Mesodermal cell (in vitro differentiated cells): ENCODE data around the gene DNAH10.

Experiments
- H3K27ac ChIP-seq: 2 replicates; pipeline ENCODE4 v1.7.0; 2013; ENCODE audit warnings: mild to moderate bottlenecking, low read depth, low read length, moderate library complexity; ENCODE audit not compliant: severe bottlenecking
- H3K36me3 ChIP-seq: 2 replicates; pipeline ENCODE4 v1.7.1; 2013; ENCODE audit warnings: mild to moderate bottlenecking, low read length, moderate library complexity; ENCODE audit not compliant: control insufficient read depth, insufficient read depth
- H3K4me1 ChIP-seq: one replicate; pipeline ENCODE4 v1.7.1; 2013; ENCODE audit warnings: mild to moderate bottlenecking, low read length; ENCODE audit not compliant: insufficient read depth, control insufficient read depth, poor library complexity, severe bottlenecking
- H3K4me3 ChIP-seq: 2 replicates; pipeline ENCODE4 v1.7.0; 2013; ENCODE audit warnings: low read length, control low read depth, mild to moderate bottlenecking; ENCODE audit not compliant: insufficient read depth, poor library complexity, severe bottlenecking; ENCODE audit errors: extremely low read depth
- H3K9me3 ChIP-seq: 2 replicates; pipeline ENCODE4 v1.7.1; 2013; ENCODE audit warnings: mild to moderate bottlenecking, low read length, moderate library complexity; ENCODE audit not compliant: control insufficient read depth
- WGBS, 2 experiments: methylation state at CpG; one replicate each; pipeline ENCODE4 v1.1.5; 2013; ENCODE audit warnings: missing lambda C conversion rate in 2 of 2; ENCODE audit not compliant: insufficient coverage in 2 of 2; 5-methylcytosine and 5-hydroxymethylcytosine counted together

DNAH10 gene

DNA sequence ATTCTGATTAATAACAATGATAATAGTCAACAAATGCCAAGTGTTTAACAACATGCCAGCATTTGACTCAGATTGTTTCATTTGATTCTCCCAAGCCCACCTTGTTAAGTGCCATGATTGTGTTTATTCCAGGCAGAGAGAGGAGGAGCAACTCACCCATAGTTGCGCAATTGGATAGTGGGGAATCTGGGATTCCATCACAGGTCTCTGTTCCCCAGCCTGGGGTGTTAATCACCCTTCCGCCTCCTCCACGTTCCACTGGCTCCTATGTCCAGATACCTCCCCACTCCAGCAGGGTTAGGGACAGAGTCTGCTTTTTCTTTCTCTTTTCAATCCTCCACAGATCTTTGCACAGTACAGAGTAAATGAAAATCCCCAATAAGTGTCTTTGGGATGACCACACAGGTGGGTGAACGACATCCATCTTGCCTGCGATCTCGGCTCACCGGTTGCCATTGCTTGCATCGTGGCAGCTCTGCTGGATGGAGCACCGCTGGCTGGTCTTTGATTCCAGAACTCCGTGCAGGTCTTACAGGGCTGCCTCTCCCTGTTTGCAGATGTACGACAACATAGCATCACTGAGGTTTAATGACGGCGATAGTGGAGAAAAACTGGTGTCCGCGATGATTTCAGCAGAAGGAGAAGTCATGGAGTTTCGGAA is 78.8 kb downstream of the DNAH10 start:
- H3K27ac ChIP-seq = no peak overlapping the region
- WGBS, 2 experiments = 92 to 94% methylated on average over 12 to 16 of the region's 16 CpGs

DNA sequence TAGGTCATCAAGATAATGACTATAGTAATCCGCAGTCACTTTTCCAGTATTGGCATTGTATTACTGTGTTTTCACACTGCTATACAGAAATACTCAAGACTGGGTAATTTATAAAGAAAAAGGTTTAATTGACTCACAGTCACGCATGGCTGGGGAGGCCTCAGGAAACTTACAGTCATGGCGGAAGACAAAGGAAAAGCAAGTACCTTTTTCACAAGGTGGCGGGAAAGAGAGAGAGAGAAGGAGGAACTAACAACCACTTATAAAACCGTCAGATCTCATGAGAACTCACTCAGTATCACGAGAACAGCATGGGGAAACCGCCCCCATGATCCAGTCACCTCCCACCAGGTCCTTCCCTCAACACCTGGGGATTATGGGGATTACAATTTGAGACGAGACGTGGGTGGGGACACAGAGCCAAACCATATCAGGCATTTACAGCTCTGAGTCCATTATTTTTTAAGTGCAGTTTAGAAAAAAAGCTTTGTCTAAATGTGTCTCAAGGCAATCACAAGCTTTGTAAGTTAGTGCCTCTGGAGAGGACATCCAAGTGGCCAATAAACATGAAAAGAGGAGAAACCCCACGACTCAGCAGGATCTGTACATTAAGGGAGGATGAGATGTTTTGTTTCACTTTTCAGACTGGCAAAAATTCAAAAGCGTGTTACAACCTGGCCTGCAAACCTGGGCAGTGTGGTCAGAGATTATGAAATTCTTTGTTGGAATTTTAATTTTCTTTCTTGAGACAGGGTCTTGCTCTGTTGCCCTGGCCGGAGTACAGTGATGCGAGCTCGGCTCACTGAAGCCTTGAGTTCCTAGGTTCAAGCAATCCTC is 82.0 kb downstream of the DNAH10 start:
- WGBS, 2 experiments = 92 to 96% methylated on average over 7 of the region's 14 CpGs
- no peak overlapping the region for H3K27ac ChIP-seq
- no peaks in the 10 kb centered on the region for H3K9me3 ChIP-seq
- H3K4me1 ChIP-seq = no peaks in the 10 kb centered on the region
- no peak overlapping the region for H3K4me3 ChIP-seq
- H3K36me3 ChIP-seq = no peaks in the 10 kb centered on the region

More for the DNA sequence above, 78.8 kb downstream of the DNAH10 start:
- H3K4me3 ChIP-seq = no peak overlapping the region
- no peaks in the 10 kb centered on the region for H3K4me1 ChIP-seq
- H3K9me3 ChIP-seq = no peaks in the 10 kb centered on the region
- no peaks in the 10 kb centered on the region for H3K36me3 ChIP-seq

DNA sequence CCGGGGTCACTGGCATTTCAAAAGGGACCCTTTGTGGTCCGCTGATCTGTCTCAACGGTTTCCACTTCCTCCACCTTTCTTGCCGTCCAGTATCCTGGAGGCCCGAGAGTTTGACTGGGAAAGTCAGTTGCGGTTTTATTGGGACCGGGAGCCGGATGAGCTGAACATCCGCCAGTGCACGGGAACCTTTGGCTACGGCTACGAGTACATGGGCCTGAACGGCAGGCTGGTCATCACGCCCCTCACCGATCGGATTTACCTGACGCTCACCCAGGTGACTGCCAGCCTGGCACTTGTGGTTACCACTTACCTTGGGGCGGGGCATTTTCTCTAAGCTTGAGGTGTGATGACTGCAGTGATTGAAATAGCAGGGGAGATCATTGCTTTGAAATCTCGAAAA is 83.8 kb downstream of the DNAH10 start:
- Histone ChIP-seq H3K4me3 (no peak overlapping the region), H3K9me3 (no peaks in the 10 kb centered on the region), H3K36me3 (no peaks in the 10 kb centered on the region), H3K27ac (no peak overlapping the region), H3K4me1 (no peaks in the 10 kb centered on the region)
- WGBS, 2 experiments = 92% methylated on average over 18 to 19 of the region's 19 CpGs

DNA sequence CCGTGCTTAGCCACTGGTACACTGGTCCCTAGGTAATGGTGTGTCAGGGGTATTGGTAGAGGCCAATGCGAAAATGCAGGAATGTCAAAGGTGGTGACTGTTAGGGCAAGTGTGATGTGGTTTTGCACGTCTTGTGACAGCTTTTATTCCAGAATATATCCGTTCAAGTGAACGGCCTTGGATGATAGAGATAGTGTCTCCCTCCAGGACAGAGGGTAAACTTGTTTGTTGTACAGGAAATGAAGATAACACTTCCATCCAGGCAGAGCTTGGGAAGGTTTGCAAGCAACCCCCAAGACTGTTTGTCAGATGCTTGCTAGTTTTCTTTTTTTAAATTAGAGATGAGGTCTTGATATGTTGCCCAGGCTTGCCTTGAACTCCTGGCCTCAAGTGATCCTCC is 84.2 kb downstream of the DNAH10 start:
- Histone ChIP-seq H3K4me1 (no peaks in the 10 kb centered on the region), H3K4me3 (no peak overlapping the region), H3K36me3 (no peaks in the 10 kb centered on the region), H3K27ac (no peak overlapping the region), H3K9me3 (no peaks in the 10 kb centered on the region)
- WGBS, 2 experiments = 87 to 91% methylated on average over 5 of the region's 5 CpGs

DNA sequence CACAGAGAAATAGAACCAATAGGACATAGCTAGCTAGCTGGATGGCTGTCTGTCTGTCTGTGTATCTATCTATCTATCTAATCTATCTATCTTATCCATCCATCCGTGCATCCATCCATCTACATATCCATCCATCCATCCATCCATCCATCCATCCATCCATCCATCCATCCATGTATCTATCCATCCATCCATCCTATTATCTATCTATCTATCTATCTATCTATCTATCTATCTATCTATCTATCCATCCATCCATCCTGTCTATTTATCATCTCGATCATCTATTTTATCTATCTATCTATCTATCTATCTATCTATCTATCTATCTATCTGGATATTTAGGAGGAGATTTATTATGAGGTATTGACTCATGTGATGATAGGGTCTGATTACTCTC is 84.9 kb downstream of the DNAH10 start:
- Histone ChIP-seq H3K4me1 (no peaks in the 10 kb centered on the region), H3K36me3 (no peaks in the 10 kb centered on the region), H3K27ac (no peak overlapping the region), H3K4me3 (no peak overlapping the region), H3K9me3 (no peaks in the 10 kb centered on the region)
- 67 to 94% methylated on average over 1 of the region's 2 CpGs for WGBS, 2 experiments

DNA sequence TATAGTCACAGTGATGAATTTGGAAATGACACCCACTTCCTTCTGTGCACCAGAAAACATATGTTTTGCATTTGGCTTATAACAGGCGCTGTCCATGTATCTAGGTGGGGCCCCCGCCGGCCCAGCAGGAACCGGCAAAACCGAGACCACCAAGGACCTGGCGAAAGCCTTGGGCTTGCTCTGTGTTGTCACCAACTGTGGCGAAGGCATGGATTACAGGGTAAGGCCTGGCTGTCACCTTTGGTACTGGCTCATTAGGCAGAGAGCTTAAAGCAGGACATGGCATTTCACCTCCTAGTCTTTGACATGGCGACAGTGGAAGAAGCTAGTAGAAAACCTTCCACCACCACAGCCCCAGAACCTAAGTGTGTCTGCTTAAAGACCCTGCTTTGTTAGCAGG is 85.8 kb downstream of the DNAH10 start:
- H3K27ac ChIP-seq = no peak overlapping the region
- no peaks in the 10 kb centered on the region for H3K9me3 ChIP-seq
- H3K4me1 ChIP-seq = no peaks in the 10 kb centered on the region
- no peaks in the 10 kb centered on the region for H3K36me3 ChIP-seq
- H3K4me3 ChIP-seq = no peak overlapping the region
- WGBS, 2 experiments = 95 to 97% methylated on average over 7 to 8 of the region's 8 CpGs

DNA sequence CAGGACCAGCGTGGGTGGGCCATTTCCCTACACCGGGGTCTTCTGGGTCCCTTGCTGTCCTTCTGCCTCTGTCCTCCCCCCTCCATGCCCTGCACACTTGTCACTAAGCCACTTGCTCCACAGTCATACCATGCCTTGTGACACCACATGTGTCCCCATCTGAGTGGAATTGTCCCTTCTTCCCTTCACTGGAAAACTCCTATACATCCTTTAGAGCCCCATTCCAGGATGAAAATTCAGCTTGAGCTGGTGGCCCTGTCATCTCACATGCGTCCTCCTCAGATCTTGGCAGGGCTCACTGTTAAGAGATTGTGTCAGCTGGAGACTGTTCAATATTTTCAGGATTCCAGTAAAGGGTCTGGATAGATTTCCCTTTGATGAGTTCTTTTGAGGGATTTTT is 87.4 kb downstream of the DNAH10 start:
- 82 to 94% methylated on average over 2 to 3 of the region's 3 CpGs for WGBS, 2 experiments
- Histone ChIP-seq H3K4me3 (no peak overlapping the region), H3K27ac (no peak overlapping the region), H3K4me1 (no peaks in the 10 kb centered on the region), H3K9me3 (no peaks in the 10 kb centered on the region), H3K36me3 (no peaks in the 10 kb centered on the region)

DNA sequence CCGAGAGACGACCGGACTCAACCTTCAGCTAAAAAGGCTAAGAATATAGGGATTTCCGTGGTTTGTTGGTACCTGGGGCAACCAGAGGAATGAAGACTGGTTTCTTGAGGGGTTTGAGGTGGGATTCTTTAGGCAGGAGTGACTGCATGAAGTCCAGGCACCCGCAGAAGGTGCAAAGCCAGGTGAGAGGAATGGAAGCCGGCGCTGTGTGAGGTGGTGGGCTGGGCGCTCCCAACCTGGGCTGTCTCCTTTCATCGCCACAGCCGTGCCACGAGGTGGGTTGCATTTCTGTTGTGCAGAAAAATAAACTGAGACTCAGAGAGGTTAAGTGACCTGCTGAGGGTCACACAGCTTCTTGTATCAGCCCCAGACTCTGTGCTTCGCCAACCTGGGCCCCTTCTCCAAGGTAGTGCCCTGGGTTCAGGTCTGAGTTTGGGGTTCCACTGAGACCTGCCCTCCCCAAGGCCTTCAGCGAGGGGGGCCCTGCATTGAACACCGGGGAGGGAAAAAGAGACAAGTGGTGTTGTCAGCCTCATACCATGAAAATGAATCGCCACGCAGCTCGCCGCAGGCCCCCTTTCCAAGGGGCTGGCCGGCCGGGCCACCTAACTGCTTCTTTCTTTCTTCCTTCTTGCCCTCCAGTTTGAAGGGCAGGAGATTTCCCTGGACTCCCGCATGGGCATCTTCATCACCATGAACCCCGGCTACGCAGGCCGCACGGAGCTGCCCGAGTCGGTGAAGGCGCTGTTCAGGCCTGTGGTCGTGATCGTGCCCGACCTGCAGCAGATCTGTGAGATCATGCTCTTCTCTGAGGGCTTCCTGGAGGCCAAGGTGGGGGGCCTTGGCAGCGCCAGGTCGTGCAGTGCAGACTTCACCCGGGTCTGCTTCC is 88.4 kb downstream of the DNAH10 start:
- Histone ChIP-seq H3K4me1 (no peaks in the 10 kb centered on the region), H3K9me3 (no peaks in the 10 kb centered on the region), H3K27ac (no peak overlapping the region), H3K4me3 (no peak overlapping the region), H3K36me3 (no peaks in the 10 kb centered on the region)
- WGBS, 2 experiments = 92 to 94% methylated on average over 34 of the region's 34 CpGs

DNA sequence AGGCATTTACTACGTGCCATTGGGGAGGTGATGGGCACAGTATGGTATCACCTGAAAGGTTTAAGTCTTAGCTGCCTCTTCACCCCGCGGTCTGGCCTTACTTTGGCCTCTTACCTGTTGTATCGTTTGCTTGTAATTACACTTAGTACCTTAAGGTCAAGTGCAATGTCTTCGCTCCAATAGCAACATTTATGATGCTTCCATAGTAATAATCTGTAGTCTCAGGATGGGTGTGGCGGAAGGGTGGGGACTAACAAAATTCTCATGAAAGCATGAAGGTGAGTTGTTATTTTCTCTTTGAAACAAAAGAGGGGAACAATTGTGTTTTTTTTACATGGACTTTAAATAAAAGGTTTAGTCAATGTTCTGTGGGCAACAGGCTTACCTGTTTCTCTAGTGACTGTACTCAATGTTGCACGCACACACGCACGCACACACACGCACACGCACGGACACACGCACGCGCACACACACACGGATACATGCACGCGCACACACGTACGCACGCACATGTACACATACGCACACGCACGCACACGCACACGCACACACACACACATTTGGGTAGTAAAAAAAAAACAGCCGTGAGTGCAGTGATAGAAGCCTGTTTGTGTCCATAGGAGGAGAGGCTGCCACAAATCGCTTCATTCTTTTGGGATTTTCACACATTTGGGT is 91.4 kb downstream of the DNAH10 start:
- Histone ChIP-seq H3K27ac (no peak overlapping the region), H3K4me1 (no peaks in the 10 kb centered on the region), H3K4me3 (no peak overlapping the region), H3K9me3 (no peaks in the 10 kb centered on the region), H3K36me3 (no peaks in the 10 kb centered on the region)
- 88 to 90% methylated on average over 25 of the region's 28 CpGs for WGBS, 2 experiments

DNA sequence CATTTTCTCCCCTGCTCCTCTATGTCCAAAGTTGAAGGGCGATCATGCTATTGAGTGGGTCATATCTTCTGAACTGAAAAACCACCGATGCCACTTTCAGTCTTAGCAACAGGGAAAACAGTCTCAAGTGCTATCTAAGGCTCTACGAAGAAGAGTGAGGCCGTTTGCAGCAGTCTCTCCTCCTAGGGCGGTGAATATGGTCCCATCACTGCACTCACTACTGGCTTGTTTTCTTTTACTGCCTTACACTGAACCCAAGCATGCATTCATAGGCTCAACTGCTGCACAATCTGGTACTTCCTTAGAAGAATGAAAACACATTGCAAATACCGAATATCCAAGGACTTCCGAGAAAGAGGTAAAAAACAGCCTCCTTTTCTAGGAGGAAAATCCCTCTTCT is 92.1 kb downstream of the DNAH10 start:
- Histone ChIP-seq H3K4me3 (no peak overlapping the region), H3K9me3 (no peaks in the 10 kb centered on the region), H3K27ac (no peak overlapping the region), H3K36me3 (no peaks in the 10 kb centered on the region), H3K4me1 (no peaks in the 10 kb centered on the region)
- 63 to 68% methylated on average over 5 to 6 of the region's 7 CpGs for WGBS, 2 experiments
